ENCODE data around the gene C1orf167. TPM values are rescaled to one million over a fixed set of nuclear protein-coding genes. Genes with fewer than 3 reads are reported as not detected.
A peak's percentile ranks its signal among the peaks of the same experiment; 100 is the strongest.

Gene C1orf167
- total and polyA plus RNA-seq, 2 of the 8 experiments (the other 6 are each of a cell fraction or from before 2014, with no cell fraction given), result 0.70 to 1.3 TPM

DNA sequence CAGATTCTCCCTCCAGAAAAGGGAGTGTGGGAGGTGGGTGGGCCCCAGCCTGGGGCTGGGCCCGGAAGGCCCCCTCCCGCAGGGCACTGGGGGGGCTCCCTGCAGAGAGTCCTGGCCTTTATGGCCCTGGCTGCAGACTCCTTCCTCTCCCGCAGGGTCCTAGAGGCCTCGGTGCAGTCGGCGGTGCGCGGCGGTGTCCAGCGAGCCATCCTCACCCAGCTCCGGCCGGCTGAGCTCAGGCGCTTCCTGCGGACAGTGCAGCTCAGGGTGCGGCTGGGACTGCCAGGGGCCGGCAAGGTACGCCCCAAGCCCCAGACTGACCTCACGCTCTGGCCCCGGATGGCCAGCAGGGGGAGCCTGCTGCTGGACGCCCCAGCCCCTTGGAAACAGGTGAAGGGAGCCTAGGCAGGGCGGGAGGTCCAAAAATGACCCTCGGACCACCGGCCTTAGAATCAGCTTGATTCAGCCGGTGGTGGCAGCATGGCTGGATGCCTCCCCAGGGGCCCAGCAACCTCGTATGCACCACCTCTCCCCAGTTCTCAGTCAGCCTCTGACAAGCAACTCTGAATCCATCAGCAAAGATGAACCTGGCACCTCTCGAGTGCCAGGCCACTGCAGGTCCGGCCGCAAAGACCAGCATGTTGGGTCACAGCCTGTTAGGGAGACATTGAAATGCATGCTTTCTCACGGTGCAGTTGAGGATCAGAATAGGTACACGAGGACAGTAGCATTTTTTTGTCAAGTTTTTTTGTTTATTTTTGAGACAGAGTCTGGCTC lies 23.2 kb downstream of the C1orf167 start (continued):
- TF ChIP-seq CHD1 (IDR thresholded peaks at IDR 0.05; ENCODE audit: low read depth, low read length) (no peak), SP2 (IDR thresholded peaks at IDR 0.05; ENCODE audit: low read length) (no peak), TCF12 (IDR thresholded peaks at IDR 0.05; ENCODE audit: low read depth, low read length) (0 out of 2 replicates have a peak, but pooled peaks have one; percentile 37), HDAC2 (IDR thresholded peaks at IDR 0.05; ENCODE audit: borderline replicate concordance in 1 of 2, low read depth in 2 of 2, low read length in 2 of 2) (peak in 1 of 2 experiments; percentile 66; a peak in 1 of 4 replicates), KDM5A (IDR thresholded peaks at IDR 0.05; ENCODE audit: low read length) (no peak), NRF1 (IDR thresholded peaks at IDR 0.05; ENCODE audit: low read depth, low read length) (no peak), CBX8 (IDR thresholded peaks at IDR 0.05; ENCODE audit: borderline replicate concordance, low read depth, low read length) (no peak), JUND (IDR thresholded peaks at IDR 0.05; ENCODE audit: low read length) (no peak), RAD21 (IDR thresholded peaks at IDR 0.05 in 1 of 2, conservative IDR thresholded peaks at IDR 0.05 in 1 of 2; ENCODE audit: low read depth in 2 of 2, low read length in 2 of 2) (peak; percentile 43 to 68; a peak in 3 of 4 replicates), ZNF274 (IDR thresholded peaks at IDR 0.05; ENCODE audit: borderline replicate concordance, extremely low read depth, low read length) (no peak), YY1 (IDR thresholded peaks at IDR 0.05; ENCODE audit: low read depth, low read length) (0 out of 2 replicates have a peak, but pooled peaks have one; percentile 51), ASH2L (IDR thresholded peaks at IDR 0.05; ENCODE audit: low read length) (peak; percentile 40), CREB1 (IDR thresholded peaks at IDR 0.05) (peak; percentile 60), SP4 (IDR thresholded peaks at IDR 0.05; ENCODE audit: low read length) (no peak), SIRT6 (IDR thresholded peaks at IDR 0.05; ENCODE audit: low read length) (no peak), POU5F1 (IDR thresholded peaks at IDR 0.05; ENCODE audit: low read depth, low read length) (no peak), HDAC6 (IDR thresholded peaks at IDR 0.05; ENCODE audit: low read depth, low read length) (no peak), CHD2 (IDR thresholded peaks at IDR 0.05; ENCODE audit: low read length) (no peak), POLR2A (IDR thresholded peaks at IDR 0.05; ENCODE audit: control extremely low read depth in 1 of 2, low read depth in 2 of 2, low read length in 2 of 2) (no peak), KDM4A (IDR thresholded peaks at IDR 0.05; ENCODE audit: low read depth, low read length, severe bottlenecking) (no peak), JUN (IDR thresholded peaks at IDR 0.05; ENCODE audit: low read depth, low read length) (no peak), EZH2 (IDR thresholded peaks at IDR 0.05; ENCODE audit: low read depth, low read length, severe bottlenecking) (no peak)
- TF ChIP-seq, protein P1, sequence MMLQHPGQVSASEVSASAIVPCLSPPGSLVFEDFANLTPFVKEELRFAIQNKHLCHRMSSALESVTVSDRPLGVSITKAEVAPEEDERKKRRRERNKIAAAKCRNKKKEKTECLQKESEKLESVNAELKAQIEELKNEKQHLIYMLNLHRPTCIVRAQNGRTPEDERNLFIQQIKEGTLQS (IDR thresholded peaks at IDR 0.05; ENCODE audit: insufficient read depth, low read depth, low read length), result no peak
